Measurements from ENCODE around the gene R3HDM1. TPM values are rescaled to one million over a fixed set of nuclear protein-coding genes. Genes with fewer than 3 reads are reported as not detected.

Gene R3HDM1
- total RNA-seq, 2 donors from 2014 or later = 9.3 to 51.5 TPM

GRCh38 chr2:135745545-135745944 lies 214.3 kb downstream of the R3HDM1 start:
- no peaks in the 10 kb centered on the region for H3K9me3 ChIP-seq
- intact Hi-C loops (cut with DNase I) = loop anchor here (10.0 kb wide), 1 partner anchor 129 kb away; the partner anchor contains the start of gene MCM6
- no peaks in the 10 kb centered on the region for H3K36me3 ChIP-seq
- TF ChIP-seq CTCF (IDR thresholded peaks at IDR 0.05) (no peak), POLR2A (IDR thresholded peaks at IDR 0.05) (no peak), POLR2AphosphoS5 (IDR thresholded peaks at IDR 0.05) (no peak)
- H3K27ac ChIP-seq = no peak overlapping the region
- no peaks in the 10 kb centered on the region for H3K4me1 ChIP-seq (replicated peaks)
- WGBS = 62% methylated on average over 3 of the region's 4 CpGs
- H3K27me3 ChIP-seq (replicated peaks; ENCODE audit: insufficient read depth) = no peaks in the 10 kb centered on the region
- H3K4me3 ChIP-seq = no peak overlapping the region
- DNase-seq (ENCODE audit: low spot score) = no peak

GRCh38 chr2:135755573-135755972 lies 224.3 kb downstream of the R3HDM1 start:
- H3K27me3 ChIP-seq (replicated peaks; ENCODE audit: insufficient read depth) = no peaks in the 10 kb centered on the region
- WGBS = 98% methylated on average over 2 of the region's 2 CpGs
- H3K36me3 ChIP-seq = no peaks in the 10 kb centered on the region
- no peaks in the 10 kb centered on the region for H3K4me1 ChIP-seq (replicated peaks)
- H3K9me3 ChIP-seq = no peaks in the 10 kb centered on the region
- intact Hi-C loops (cut with DNase I) = no loop called here
- no peak for DNase-seq (ENCODE audit: low spot score)
- no peak for TF ChIP-seq POLR2A (IDR thresholded peaks at IDR 0.05)
- TF ChIP-seq CTCF (IDR thresholded peaks at IDR 0.05) = no peak
- no peak for TF ChIP-seq POLR2AphosphoS5 (IDR thresholded peaks at IDR 0.05)
- no peak overlapping the region for H3K27ac ChIP-seq
- no peak overlapping the region for H3K4me3 ChIP-seq

GRCh38 chr2:135756692-135757091 lies 225.4 kb downstream of the R3HDM1 start:
- no peaks in the 10 kb centered on the region for H3K9me3 ChIP-seq
- no peak overlapping the region for H3K4me3 ChIP-seq
- H3K27ac ChIP-seq = no peak overlapping the region
- WGBS = 100% methylated on average over 1 of the region's 1 CpG
- TF ChIP-seq CTCF (IDR thresholded peaks at IDR 0.05) (no peak), POLR2A (IDR thresholded peaks at IDR 0.05) (no peak), POLR2AphosphoS5 (IDR thresholded peaks at IDR 0.05) (no peak)
- intact Hi-C loops (cut with DNase I) = no loop called here
- H3K4me1 ChIP-seq (replicated peaks) = no peaks in the 10 kb centered on the region
- H3K27me3 ChIP-seq (replicated peaks; ENCODE audit: insufficient read depth) = no peaks in the 10 kb centered on the region
- no peaks in the 10 kb centered on the region for H3K36me3 ChIP-seq
- DNase-seq (ENCODE audit: low spot score) = no peak

- Histone ChIP-seq H3K36me3 (no peaks in the 10 kb centered on the region), H3K27me3 (replicated peaks; ENCODE audit: insufficient read depth) (no peaks in the 10 kb centered on the region), H3K4me3 (no peak overlapping the region), H3K27ac (no peak overlapping the region), H3K4me1 (replicated peaks) (no peaks in the 10 kb centered on the region), H3K9me3 (no peaks in the 10 kb centered on the region)
- intact Hi-C loops (cut with DNase I) = no loop called here
- TF ChIP-seq CTCF (IDR thresholded peaks at IDR 0.05) (no peak), POLR2A (IDR thresholded peaks at IDR 0.05) (no peak), POLR2AphosphoS5 (IDR thresholded peaks at IDR 0.05) (no peak)
- DNase-seq (ENCODE audit: low spot score) = no peak
These were observed 230.7 kb downstream of the R3HDM1 start for GRCh38 chr2:135762022-135762421.

- DNase-seq (ENCODE audit: low spot score) = no peak
- H3K9me3 ChIP-seq = no peaks in the 10 kb centered on the region
- no peak for TF ChIP-seq CTCF (IDR thresholded peaks at IDR 0.05)
- no peak for TF ChIP-seq POLR2AphosphoS5 (IDR thresholded peaks at IDR 0.05)
- TF ChIP-seq POLR2A (IDR thresholded peaks at IDR 0.05) = no peak
- intact Hi-C loops (cut with DNase I) = no loop called here
- no peaks in the 10 kb centered on the region for H3K4me1 ChIP-seq (replicated peaks)
- no peaks in the 10 kb centered on the region for H3K27me3 ChIP-seq (replicated peaks; ENCODE audit: insufficient read depth)
- 90% methylated on average over 1 of the region's 1 CpG for WGBS
- no peak overlapping the region for H3K27ac ChIP-seq
- H3K4me3 ChIP-seq = no peak overlapping the region
- H3K36me3 ChIP-seq = no peaks in the 10 kb centered on the region
These were observed 231.2 kb downstream of the R3HDM1 start for GRCh38 chr2:135762530-135762929.

Data from prostate gland (tissue), 2 donors.